Measurements from ENCODE around the gene B3GNT5.

Gene B3GNT5

GRCh38 chr3:183296944-183297343 lies 43.9 kb downstream of the B3GNT5 start:
- no peaks in the 10 kb centered on the region for H3K79me2 ChIP-seq (ENCODE audit: insufficient read depth, low read length)
- H3K27me3 ChIP-seq (ENCODE audit: insufficient read depth, low read length, poor library complexity, severe bottlenecking) = no peaks in the 10 kb centered on the region
- H3F3A ChIP-seq (ENCODE audit: low read depth) = no peaks in the 10 kb centered on the region
- no peak overlapping the region for H3K4me2 ChIP-seq (ENCODE audit: low read depth, low read length, poor library complexity, severe bottlenecking)
- no peak for TF ChIP-seq EZH2phosphoT487 (IDR thresholded peaks at IDR 0.05; ENCODE audit: borderline replicate concordance)
- TF ChIP-seq CTCF (conservative IDR thresholded peaks at IDR 0.05; ENCODE audit: low read length) = no peak
- H3K36me3 ChIP-seq (ENCODE audit: insufficient read depth, low read length) = no peaks in the 10 kb centered on the region
- no peak overlapping the region for H3K4me3 ChIP-seq (ENCODE audit: low read length, poor library complexity, severe bottlenecking)
- H4K20me1 ChIP-seq (ENCODE audit: insufficient read depth, low read length, poor library complexity, severe bottlenecking) = no peaks in the 10 kb centered on the region
- no peaks in the 10 kb centered on the region for H3K4me1 ChIP-seq (ENCODE audit: insufficient read depth, low read length, poor library complexity, severe bottlenecking)
- H3K9ac ChIP-seq (ENCODE audit: low read depth, low read length, poor library complexity, severe bottlenecking) = no peak overlapping the region
- H2AFZ ChIP-seq (ENCODE audit: low read length) = no peak overlapping the region
- H3K9me3 ChIP-seq (ENCODE audit: insufficient read depth, low read depth, low read length) = no peaks in the 10 kb centered on the region
- no peaks in the 10 kb centered on the region for H3K9me2 ChIP-seq (replicated peaks; ENCODE audit: low read depth, low read length)

- Histone ChIP-seq H3K9me3 (ENCODE audit: insufficient read depth, low read depth, low read length) (no peaks in the 10 kb centered on the region), H3K79me2 (ENCODE audit: insufficient read depth, low read length) (no peaks in the 10 kb centered on the region), H3K9me2 (replicated peaks; ENCODE audit: low read depth, low read length) (no peaks in the 10 kb centered on the region), H3K4me1 (ENCODE audit: insufficient read depth, low read length, poor library complexity, severe bottlenecking) (no peaks in the 10 kb centered on the region), H3K36me3 (ENCODE audit: insufficient read depth, low read length) (no peaks in the 10 kb centered on the region), H3F3A (ENCODE audit: low read depth) (no peaks in the 10 kb centered on the region), H3K27me3 (ENCODE audit: insufficient read depth, low read length, poor library complexity, severe bottlenecking) (no peaks in the 10 kb centered on the region), H3K4me3 (ENCODE audit: low read length, poor library complexity, severe bottlenecking) (no peak overlapping the region), H3K9ac (ENCODE audit: low read depth, low read length, poor library complexity, severe bottlenecking) (no peak overlapping the region), H2AFZ (ENCODE audit: low read length) (no peak overlapping the region), H4K20me1 (ENCODE audit: insufficient read depth, low read length, poor library complexity, severe bottlenecking) (no peaks in the 10 kb centered on the region), H3K4me2 (ENCODE audit: low read depth, low read length, poor library complexity, severe bottlenecking) (no peak overlapping the region)
- TF ChIP-seq EZH2phosphoT487 (IDR thresholded peaks at IDR 0.05; ENCODE audit: borderline replicate concordance) = no peak
- no peak for TF ChIP-seq CTCF (conservative IDR thresholded peaks at IDR 0.05; ENCODE audit: low read length)
These were observed 45.7 kb downstream of the B3GNT5 start for GRCh38 chr3:183298701-183299153.

- no peak overlapping the region for H3K4me3 ChIP-seq (ENCODE audit: low read length, poor library complexity, severe bottlenecking)
- H3F3A ChIP-seq (ENCODE audit: low read depth) = no peaks in the 10 kb centered on the region
- H3K4me1 ChIP-seq (ENCODE audit: insufficient read depth, low read length, poor library complexity, severe bottlenecking) = no peaks in the 10 kb centered on the region
- H3K9me2 ChIP-seq (replicated peaks; ENCODE audit: low read depth, low read length) = no peaks in the 10 kb centered on the region
- no peaks in the 10 kb centered on the region for H3K79me2 ChIP-seq (ENCODE audit: insufficient read depth, low read length)
- TF ChIP-seq CTCF (conservative IDR thresholded peaks at IDR 0.05; ENCODE audit: low read length) = no peak
- no peak for TF ChIP-seq EZH2phosphoT487 (IDR thresholded peaks at IDR 0.05; ENCODE audit: borderline replicate concordance)
- H3K9me3 ChIP-seq (ENCODE audit: insufficient read depth, low read depth, low read length) = no peaks in the 10 kb centered on the region
- no peaks in the 10 kb centered on the region for H4K20me1 ChIP-seq (ENCODE audit: insufficient read depth, low read length, poor library complexity, severe bottlenecking)
- no peak overlapping the region for H3K9ac ChIP-seq (ENCODE audit: low read depth, low read length, poor library complexity, severe bottlenecking)
- H2AFZ ChIP-seq (ENCODE audit: low read length) = no peak overlapping the region
- no peaks in the 10 kb centered on the region for H3K27me3 ChIP-seq (ENCODE audit: insufficient read depth, low read length, poor library complexity, severe bottlenecking)
- H3K36me3 ChIP-seq (ENCODE audit: insufficient read depth, low read length) = no peaks in the 10 kb centered on the region
- no peak overlapping the region for H3K4me2 ChIP-seq (ENCODE audit: low read depth, low read length, poor library complexity, severe bottlenecking)
These were observed 46.9 kb downstream of the B3GNT5 start for GRCh38 chr3:183299976-183300375.
